GM12878 (cell line): ENCODE measurements around the gene ST3GAL5. TPM values are rescaled to one million over a fixed set of nuclear protein-coding genes. Genes with fewer than 3 reads are reported as not detected.

Source experiments
- CBFB ChIP-seq: IDR thresholded peaks from 2 replicates; pipeline ENCODE4 v1.6.1; 2016; ENCODE audit warnings: antibody characterized with exemption, low read depth
- CEBPB ChIP-seq, 2 experiments: fragments of 150-350 bp in 1 of 2; IDR thresholded peaks; 2 replicates each; pipeline ENCODE4 v1.6.1; 2012 to 2014; ENCODE audit warnings: low read depth in 2 of 2, low read length in 2 of 2, borderline replicate concordance in 1 of 2, inconsistent platforms in 1 of 2
- CREB1 ChIP-seq: IDR thresholded peaks from 2 replicates; pipeline ENCODE4 v1.6.1; 2012; ENCODE audit warnings: low read depth, mild to moderate bottlenecking, inconsistent platforms
- EZH2 ChIP-seq: IDR thresholded peaks from 2 replicates; pipeline ENCODE4 v1.6.1; 2012; ENCODE audit warnings: low read depth, mild to moderate bottlenecking, control low read depth, inconsistent platforms, low read length, borderline replicate concordance; ENCODE audit not compliant: control insufficient read depth
- RUNX3 ChIP-seq: IDR thresholded peaks from 2 replicates; pipeline ENCODE4 v1.6.1; 2012; ENCODE audit warnings: low read length, inconsistent platforms
- STAT3 ChIP-seq: IDR thresholded peaks from 2 replicates; pipeline ENCODE4 v1.6.1; 2011; ENCODE audit warnings: low read depth, low read length, improper control_type of control experiment
- TARDBP ChIP-seq: IDR thresholded peaks from 2 replicates; pipeline ENCODE4 v1.6.1; 2016; ENCODE audit warnings: borderline replicate concordance
- TCF12 ChIP-seq: IDR thresholded peaks from 2 replicates; pipeline ENCODE4 v1.6.1; 2011; ENCODE audit warnings: low read depth, mild to moderate bottlenecking, low read length
- TCF7 ChIP-seq: IDR thresholded peaks from 2 replicates; pipeline ENCODE4 v1.6.1; 2014; ENCODE audit warnings: antibody characterized with exemption, borderline replicate concordance
- ZNF217 ChIP-seq: fragments of 450-650 bp; IDR thresholded peaks from 2 replicates; pipeline ENCODE4 v1.6.1; 2017; ENCODE audit warnings: antibody characterized with exemption, mild to moderate bottlenecking
- polyA plus RNA-seq, 11 experiments: library from polyadenylated mRNA; depleted of rRNA in 4 of 11; unstranded in 6 of 11; stranded (reverse) in 5 of 11; fragments of >200 nt; fragmentation: Nextera tagmentation in 4 of 11; fragmentation: Illumina TruSeq in 1 of 11; extraction: Ambion mirVana in 4 of 11; extraction: Trizol in 1 of 11; gene quantifications; 1 replicate in 1 of 11; 2 replicates in 10 of 11; pipeline versions ENCODE4 v1.2.1 to v1.2.3, GENCODE V29; 2011 to 2016; ENCODE audit warnings: inconsistent platforms in 2 of 11, missing spikeins in 2 of 11, low read depth in 1 of 11
- total RNA-seq, 4 experiments: library from RNA; depleted of rRNA in 3 of 4; stranded (reverse); fragments of >200 nt in 3 of 4; fragmentation: Illumina TruSeq in 1 of 4; extraction: Trizol in 1 of 4; gene quantifications; 2 replicates each; pipeline versions ENCODE4 v1.2.1 to v1.2.3, GENCODE V29; 2013 to 2021
- TF ChIP-seq, protein P1 (sequence below): IDR thresholded peaks from 2 replicates; pipeline ENCODE4 v1.6.1; 2012; ENCODE audit warnings: mild to moderate bottlenecking, low read depth, low read length
- TF ChIP-seq, protein P2 (sequence below): fragments of 450-650 bp; IDR thresholded peaks from 2 replicates; pipeline ENCODE4 v1.6.1; 2017; ENCODE audit warnings: mild to moderate bottlenecking, moderate library complexity
- TF ChIP-seq, protein P3 (sequence below): fragments of 150-350 bp; IDR thresholded peaks from 2 replicates; pipeline ENCODE4 v1.6.1; 2016; ENCODE audit warnings: low read depth, low read length
- TF ChIP-seq, protein P4 (sequence below): IDR thresholded peaks from 2 replicates; pipeline ENCODE4 v1.6.1; 2011; ENCODE audit warnings: low read depth, mild to moderate bottlenecking, low read length, moderate library complexity, borderline replicate concordance; ENCODE audit errors: extremely low read depth

The ST3GAL5 gene
- total and polyA plus RNA-seq, 10 of the 15 experiments (the other 5 are each of a cell fraction or from before 2014, with no cell fraction given) = 5.2 to 60.9 (median 10.2) TPM

DNA sequence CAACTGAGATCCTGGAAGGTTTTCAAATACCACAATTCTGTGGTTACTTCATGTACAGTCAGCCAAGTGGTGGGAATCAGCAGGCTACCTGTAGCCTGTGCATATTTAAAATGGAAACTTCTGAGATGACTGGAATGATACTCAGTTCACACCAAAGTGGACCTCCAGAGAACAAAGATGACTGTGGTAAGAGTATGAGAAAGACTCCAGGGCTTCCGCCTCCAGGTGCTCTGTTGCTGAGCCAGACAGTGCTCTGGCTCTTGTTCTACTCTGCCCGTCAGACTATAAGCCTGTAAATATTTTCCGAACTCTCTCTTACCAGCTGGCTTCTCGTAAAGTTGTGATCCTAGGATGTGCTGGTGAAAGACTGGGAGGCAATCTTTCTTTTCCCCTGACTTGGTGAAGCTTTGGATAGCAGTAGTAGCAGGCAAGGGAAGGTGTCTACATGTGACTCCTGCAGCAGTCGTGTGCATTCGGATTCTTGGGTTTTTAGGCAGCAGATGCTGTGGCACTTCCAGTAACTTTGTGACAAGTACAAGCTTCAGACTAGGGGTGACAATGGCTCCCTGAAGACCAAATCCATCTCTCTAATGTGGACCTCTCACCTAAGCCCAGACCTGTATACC is 23.1 kb downstream of the ST3GAL5 start (continued):
- TF ChIP-seq, protein P1, sequence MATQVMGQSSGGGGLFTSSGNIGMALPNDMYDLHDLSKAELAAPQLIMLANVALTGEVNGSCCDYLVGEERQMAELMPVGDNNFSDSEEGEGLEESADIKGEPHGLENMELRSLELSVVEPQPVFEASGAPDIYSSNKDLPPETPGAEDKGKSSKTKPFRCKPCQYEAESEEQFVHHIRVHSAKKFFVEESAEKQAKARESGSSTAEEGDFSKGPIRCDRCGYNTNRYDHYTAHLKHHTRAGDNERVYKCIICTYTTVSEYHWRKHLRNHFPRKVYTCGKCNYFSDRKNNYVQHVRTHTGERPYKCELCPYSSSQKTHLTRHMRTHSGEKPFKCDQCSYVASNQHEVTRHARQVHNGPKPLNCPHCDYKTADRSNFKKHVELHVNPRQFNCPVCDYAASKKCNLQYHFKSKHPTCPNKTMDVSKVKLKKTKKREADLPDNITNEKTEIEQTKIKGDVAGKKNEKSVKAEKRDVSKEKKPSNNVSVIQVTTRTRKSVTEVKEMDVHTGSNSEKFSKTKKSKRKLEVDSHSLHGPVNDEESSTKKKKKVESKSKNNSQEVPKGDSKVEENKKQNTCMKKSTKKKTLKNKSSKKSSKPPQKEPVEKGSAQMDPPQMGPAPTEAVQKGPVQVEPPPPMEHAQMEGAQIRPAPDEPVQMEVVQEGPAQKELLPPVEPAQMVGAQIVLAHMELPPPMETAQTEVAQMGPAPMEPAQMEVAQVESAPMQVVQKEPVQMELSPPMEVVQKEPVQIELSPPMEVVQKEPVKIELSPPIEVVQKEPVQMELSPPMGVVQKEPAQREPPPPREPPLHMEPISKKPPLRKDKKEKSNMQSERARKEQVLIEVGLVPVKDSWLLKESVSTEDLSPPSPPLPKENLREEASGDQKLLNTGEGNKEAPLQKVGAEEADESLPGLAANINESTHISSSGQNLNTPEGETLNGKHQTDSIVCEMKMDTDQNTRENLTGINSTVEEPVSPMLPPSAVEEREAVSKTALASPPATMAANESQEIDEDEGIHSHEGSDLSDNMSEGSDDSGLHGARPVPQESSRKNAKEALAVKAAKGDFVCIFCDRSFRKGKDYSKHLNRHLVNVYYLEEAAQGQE = no peak
- TF ChIP-seq, protein P2, sequence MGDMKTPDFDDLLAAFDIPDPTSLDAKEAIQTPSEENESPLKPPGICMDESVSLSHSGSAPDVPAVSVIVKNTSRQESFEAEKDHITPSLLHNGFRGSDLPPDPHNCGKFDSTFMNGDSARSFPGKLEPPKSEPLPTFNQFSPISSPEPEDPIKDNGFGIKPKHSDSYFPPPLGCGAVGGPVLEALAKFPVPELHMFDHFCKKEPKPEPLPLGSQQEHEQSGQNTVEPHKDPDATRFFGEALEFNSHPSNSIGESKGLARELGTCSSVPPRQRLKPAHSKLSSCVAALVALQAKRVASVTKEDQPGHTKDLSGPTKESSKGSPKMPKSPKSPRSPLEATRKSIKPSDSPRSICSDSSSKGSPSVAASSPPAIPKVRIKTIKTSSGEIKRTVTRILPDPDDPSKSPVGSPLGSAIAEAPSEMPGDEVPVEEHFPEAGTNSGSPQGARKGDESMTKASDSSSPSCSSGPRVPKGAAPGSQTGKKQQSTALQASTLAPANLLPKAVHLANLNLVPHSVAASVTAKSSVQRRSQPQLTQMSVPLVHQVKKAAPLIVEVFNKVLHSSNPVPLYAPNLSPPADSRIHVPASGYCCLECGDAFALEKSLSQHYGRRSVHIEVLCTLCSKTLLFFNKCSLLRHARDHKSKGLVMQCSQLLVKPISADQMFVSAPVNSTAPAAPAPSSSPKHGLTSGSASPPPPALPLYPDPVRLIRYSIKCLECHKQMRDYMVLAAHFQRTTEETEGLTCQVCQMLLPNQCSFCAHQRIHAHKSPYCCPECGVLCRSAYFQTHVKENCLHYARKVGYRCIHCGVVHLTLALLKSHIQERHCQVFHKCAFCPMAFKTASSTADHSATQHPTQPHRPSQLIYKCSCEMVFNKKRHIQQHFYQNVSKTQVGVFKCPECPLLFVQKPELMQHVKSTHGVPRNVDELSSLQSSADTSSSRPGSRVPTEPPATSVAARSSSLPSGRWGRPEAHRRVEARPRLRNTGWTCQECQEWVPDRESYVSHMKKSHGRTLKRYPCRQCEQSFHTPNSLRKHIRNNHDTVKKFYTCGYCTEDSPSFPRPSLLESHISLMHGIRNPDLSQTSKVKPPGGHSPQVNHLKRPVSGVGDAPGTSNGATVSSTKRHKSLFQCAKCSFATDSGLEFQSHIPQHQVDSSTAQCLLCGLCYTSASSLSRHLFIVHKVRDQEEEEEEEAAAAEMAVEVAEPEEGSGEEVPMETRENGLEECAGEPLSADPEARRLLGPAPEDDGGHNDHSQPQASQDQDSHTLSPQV = no peak
- TF ChIP-seq CEBPB (IDR thresholded peaks at IDR 0.05; ENCODE audit: borderline replicate concordance in 1 of 2, low read depth in 2 of 2, low read length in 2 of 2) (0 out of 4 replicates have a peak, but pooled peaks of 1 of the 2 experiments have one; percentile 29), CBFB (peak; percentile 79), EZH2 (no peak), TCF12 (0 out of 2 replicates have a peak, but pooled peaks have one; percentile 28), RUNX3 (peak; percentile 98), CREB1 (0 out of 2 replicates have a peak, but pooled peaks have one; percentile 40), STAT3 (no peak), TARDBP (no peak), ZNF217 (no peak), TCF7 (0 out of 2 replicates have a peak, but pooled peaks have one; percentile 29)
- TF ChIP-seq, protein P3, sequence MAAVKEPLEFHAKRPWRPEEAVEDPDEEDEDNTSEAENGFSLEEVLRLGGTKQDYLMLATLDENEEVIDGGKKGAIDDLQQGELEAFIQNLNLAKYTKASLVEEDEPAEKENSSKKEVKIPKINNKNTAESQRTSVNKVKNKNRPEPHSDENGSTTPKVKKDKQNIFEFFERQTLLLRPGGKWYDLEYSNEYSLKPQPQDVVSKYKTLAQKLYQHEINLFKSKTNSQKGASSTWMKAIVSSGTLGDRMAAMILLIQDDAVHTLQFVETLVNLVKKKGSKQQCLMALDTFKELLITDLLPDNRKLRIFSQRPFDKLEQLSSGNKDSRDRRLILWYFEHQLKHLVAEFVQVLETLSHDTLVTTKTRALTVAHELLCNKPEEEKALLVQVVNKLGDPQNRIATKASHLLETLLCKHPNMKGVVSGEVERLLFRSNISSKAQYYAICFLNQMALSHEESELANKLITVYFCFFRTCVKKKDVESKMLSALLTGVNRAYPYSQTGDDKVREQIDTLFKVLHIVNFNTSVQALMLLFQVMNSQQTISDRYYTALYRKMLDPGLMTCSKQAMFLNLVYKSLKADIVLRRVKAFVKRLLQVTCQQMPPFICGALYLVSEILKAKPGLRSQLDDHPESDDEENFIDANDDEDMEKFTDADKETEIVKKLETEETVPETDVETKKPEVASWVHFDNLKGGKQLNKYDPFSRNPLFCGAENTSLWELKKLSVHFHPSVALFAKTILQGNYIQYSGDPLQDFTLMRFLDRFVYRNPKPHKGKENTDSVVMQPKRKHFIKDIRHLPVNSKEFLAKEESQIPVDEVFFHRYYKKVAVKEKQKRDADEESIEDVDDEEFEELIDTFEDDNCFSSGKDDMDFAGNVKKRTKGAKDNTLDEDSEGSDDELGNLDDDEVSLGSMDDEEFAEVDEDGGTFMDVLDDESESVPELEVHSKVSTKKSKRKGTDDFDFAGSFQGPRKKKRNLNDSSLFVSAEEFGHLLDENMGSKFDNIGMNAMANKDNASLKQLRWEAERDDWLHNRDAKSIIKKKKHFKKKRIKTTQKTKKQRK = no peak
- TF ChIP-seq, protein P4, sequence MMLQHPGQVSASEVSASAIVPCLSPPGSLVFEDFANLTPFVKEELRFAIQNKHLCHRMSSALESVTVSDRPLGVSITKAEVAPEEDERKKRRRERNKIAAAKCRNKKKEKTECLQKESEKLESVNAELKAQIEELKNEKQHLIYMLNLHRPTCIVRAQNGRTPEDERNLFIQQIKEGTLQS = no peak
- TF ChIP-seq, all 136 proteins: peak for 40
